HepG2 (cell line): Measurements from ENCODE around the gene ZSCAN23. TPM values are rescaled to one million over a fixed set of nuclear protein-coding genes. Genes with fewer than 3 reads are reported as not detected.

Experiments
- MIER2 ChIP-seq: IDR thresholded peaks from 2 replicates; pipeline ENCODE4 v1.6.1; 2016; ENCODE audit warnings: missing biosample characterization, missing genetic modification reagents
- POLR2A ChIP-seq, 2 experiments: IDR thresholded peaks; 2 replicates each; pipeline ENCODE4 v1.6.1; 2011; ENCODE audit warnings: low read depth in 2 of 2, low read length in 2 of 2, mild to moderate bottlenecking in 1 of 2, moderate library complexity in 1 of 2; ENCODE audit not compliant: insufficient read depth in 1 of 2
- RELA ChIP-seq: sonication (generic); formaldehyde crosslinking; IDR thresholded peaks from 2 replicates; pipeline ENCODE4 v1.4.0; 2020; ENCODE audit warnings: missing genetic modification reagents
- RFX5 ChIP-seq: IDR thresholded peaks from 2 replicates; pipeline ENCODE4 v1.6.1; 2011; ENCODE audit warnings: low read depth, low read length, improper control_type of control experiment
- SRSF9 ChIP-seq: fragments of 200-400 bp; formaldehyde crosslinking; IDR thresholded peaks from 2 replicates; pipeline ENCODE4 v1.6.1; 2018; ENCODE audit warnings: borderline replicate concordance, mild to moderate bottlenecking, low read depth, low read length; ENCODE audit not compliant: insufficient read depth, poor library complexity, severe bottlenecking
- STAG1 ChIP-seq: sonication (generic); formaldehyde crosslinking; IDR thresholded peaks from 2 replicates; pipeline ENCODE4 v1.4.0; 2020; ENCODE audit warnings: missing genetic modification reagents
- U2AF1 ChIP-seq: fragments of 200-400 bp; formaldehyde crosslinking; optimal IDR thresholded peaks from 2 replicates; pipeline ENCODE3; 2017; ENCODE audit warnings: mild to moderate bottlenecking, low read depth, low read length
- ZNF430 ChIP-seq: sonication (generic); formaldehyde crosslinking; IDR thresholded peaks from 2 replicates; pipeline ENCODE4 v1.9.0; 2021; ENCODE audit warnings: mild to moderate bottlenecking, missing genetic modification reagents
- ZSCAN9 ChIP-seq: IDR thresholded peaks from 2 replicates; pipeline ENCODE4 v1.6.1; 2016; ENCODE audit warnings: borderline replicate concordance
- polyA plus RNA-seq, 8 experiments: library from polyadenylated mRNA; depleted of rRNA in 3 of 8; stranded (reverse) in 7 of 8; unstranded in 1 of 8; fragments of >200 nt; fragmentation: Illumina TruSeq in 4 of 8; extraction: Trizol in 4 of 8; gene quantifications; 2 replicates each; pipeline versions ENCODE4 v1.2.1 to v1.2.3, GENCODE V29; 2011 to 2016; ENCODE audit warnings: low read depth in 4 of 8, missing spikeins in 1 of 8, mixed read lengths in 1 of 8; ENCODE audit not compliant: insufficient read depth in 1 of 8
- total RNA-seq, 5 experiments: library from RNA; depleted of rRNA; stranded (reverse); fragments of >200 nt; fragmentation: Illumina TruSeq; extraction: Trizol; gene quantifications; 2 replicates each; pipeline ENCODE4 v1.2.3, GENCODE V29; 2016; ENCODE audit warnings: low read depth in 1 of 5
- TF ChIP-seq, protein P1 (sequence below): sonication (generic); formaldehyde crosslinking; IDR thresholded peaks from 2 replicates; pipeline ENCODE4 v1.4.0; 2020; ENCODE audit warnings: missing genetic modification reagents
- TF ChIP-seq, protein P2 (sequence below): sonication (generic); formaldehyde crosslinking; conservative IDR thresholded peaks from 2 replicates; pipeline ENCODE4 v1.8.0; 2022; ENCODE audit warnings: mild to moderate bottlenecking, moderate library complexity, missing genetic modification reagents
- TF ChIP-seq, protein P3 (sequence below): sonication (generic); formaldehyde crosslinking; IDR thresholded peaks from 2 replicates; pipeline ENCODE4 v1.4.0; 2020; ENCODE audit warnings: low read depth, missing genetic modification reagents
- TF ChIP-seq, protein P4 (sequence below): sonication (generic); formaldehyde crosslinking; IDR thresholded peaks from 2 replicates; pipeline ENCODE4 v1.9.0; 2022; ENCODE audit warnings: missing genetic modification reagents, mild to moderate bottlenecking, borderline replicate concordance
- TF ChIP-seq, protein P5 (sequence below): sonication (generic); formaldehyde crosslinking; IDR thresholded peaks from 2 replicates; pipeline ENCODE4 v1.4.0; 2020; ENCODE audit warnings: missing genetic modification reagents, borderline replicate concordance

ZSCAN23 gene
- total and polyA plus RNA-seq, 2 of the 13 experiments (the other 11 are each of a cell fraction or from before 2014, with no cell fraction given), result 0.29 to 1.2 TPM

DNA sequence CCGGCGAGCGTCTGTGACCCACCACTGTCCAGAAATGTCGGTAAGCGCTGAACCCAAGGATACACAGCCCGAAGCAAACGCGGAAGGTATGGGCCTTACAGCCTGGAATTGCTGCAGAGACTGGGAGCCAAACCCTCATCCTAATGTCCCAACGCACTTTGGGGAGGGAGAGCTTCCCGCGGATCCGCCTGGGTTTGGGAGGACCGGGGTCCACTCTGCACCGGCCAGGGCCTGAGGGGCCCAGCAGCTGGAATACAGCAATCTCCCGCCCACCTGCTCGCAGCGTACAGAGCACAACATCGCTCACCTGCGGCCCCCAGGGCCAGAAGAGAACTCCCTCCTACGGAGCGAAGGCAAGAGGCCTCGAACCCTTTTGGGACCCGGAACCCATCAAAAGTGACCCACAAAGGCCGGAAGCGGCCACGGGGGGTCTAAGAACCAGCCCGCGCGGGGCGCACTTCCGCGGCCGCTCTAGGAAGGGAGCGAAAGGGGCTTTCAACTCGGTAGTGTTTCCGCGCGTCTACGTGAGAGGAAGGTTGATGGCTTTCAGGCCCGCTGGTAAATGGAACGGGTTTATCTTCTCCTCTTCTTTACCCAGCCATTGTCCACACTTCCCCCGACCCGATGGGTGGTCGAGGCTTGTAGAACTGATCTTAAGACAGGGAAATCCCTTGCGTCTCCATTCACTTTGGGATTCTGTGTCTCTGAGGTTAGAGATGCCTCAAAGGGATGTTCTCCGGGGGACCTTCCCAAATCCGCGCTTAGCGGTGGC is 43.8 kb downstream of the ZSCAN23 start, which contains the start of gene ZSCAN12 (continued):
- TF ChIP-seq, protein P1, sequence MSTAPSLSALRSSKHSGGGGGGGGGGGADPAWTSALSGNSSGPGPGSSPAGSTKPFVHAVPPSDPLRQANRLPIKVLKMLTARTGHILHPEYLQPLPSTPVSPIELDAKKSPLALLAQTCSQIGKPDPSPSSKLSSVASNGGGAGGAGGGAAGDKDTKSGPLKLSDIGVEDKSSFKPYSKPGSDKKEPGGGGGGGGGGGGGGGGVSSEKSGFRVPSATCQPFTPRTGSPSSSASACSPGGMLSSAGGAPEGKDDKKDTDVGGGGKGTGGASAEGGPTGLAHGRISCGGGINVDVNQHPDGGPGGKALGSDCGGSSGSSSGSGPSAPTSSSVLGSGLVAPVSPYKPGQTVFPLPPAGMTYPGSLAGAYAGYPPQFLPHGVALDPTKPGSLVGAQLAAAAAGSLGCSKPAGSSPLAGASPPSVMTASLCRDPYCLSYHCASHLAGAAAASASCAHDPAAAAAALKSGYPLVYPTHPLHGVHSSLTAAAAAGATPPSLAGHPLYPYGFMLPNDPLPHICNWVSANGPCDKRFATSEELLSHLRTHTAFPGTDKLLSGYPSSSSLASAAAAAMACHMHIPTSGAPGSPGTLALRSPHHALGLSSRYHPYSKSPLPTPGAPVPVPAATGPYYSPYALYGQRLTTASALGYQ (CRISPR knock-in tag), result peak; percentile 81
- TF ChIP-seq, protein P2, sequence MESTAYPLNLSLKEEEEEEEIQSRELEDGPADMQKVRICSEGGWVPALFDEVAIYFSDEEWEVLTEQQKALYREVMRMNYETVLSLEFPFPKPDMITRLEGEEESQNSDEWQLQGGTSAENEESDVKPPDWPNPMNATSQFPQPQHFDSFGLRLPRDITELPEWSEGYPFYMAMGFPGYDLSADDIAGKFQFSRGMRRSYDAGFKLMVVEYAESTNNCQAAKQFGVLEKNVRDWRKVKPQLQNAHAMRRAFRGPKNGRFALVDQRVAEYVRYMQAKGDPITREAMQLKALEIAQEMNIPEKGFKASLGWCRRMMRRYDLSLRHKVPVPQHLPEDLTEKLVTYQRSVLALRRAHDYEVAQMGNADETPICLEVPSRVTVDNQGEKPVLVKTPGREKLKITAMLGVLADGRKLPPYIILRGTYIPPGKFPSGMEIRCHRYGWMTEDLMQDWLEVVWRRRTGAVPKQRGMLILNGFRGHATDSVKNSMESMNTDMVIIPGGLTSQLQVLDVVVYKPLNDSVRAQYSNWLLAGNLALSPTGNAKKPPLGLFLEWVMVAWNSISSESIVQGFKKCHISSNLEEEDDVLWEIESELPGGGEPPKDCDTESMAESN (CRISPR knock-in tag), result peak; percentile 91; the same call in 1 of the 2 replicates
- TF ChIP-seq, protein P3, sequence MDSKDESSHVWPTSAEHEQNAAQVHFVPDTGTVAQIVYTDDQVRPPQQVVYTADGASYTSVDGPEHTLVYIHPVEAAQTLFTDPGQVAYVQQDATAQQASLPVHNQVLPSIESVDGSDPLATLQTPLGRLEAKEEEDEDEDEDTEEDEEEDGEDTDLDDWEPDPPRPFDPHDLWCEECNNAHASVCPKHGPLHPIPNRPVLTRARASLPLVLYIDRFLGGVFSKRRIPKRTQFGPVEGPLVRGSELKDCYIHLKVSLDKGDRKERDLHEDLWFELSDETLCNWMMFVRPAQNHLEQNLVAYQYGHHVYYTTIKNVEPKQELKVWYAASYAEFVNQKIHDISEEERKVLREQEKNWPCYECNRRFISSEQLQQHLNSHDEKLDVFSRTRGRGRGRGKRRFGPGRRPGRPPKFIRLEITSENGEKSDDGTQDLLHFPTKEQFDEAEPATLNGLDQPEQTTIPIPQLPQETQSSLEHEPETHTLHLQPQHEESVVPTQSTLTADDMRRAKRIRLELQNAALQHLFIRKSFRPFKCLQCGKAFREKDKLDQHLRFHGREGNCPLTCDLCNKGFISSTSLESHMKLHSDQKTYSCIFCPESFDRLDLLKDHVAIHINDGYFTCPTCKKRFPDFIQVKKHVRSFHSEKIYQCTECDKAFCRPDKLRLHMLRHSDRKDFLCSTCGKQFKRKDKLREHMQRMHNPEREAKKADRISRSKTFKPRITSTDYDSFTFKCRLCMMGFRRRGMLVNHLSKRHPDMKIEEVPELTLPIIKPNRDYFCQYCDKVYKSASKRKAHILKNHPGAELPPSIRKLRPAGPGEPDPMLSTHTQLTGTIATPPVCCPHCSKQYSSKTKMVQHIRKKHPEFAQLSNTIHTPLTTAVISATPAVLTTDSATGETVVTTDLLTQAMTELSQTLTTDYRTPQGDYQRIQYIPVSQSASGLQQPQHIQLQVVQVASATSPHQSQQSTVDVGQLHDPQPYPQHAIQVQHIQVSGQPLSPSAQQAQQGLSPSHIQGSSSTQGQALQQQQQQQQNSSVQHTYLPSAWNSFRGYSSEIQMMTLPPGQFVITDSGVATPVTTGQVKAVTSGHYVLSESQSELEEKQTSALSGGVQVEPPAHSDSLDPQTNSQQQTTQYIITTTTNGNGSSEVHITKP, result no peak
- TF ChIP-seq ZNF430 (CRISPR knock-in tag) (peak; percentile 91), ZSCAN9 (CRISPR knock-in tag) (peak; percentile 94), RFX5 (peak; percentile 14; the same call in 1 of the 2 replicates), STAG1 (CRISPR knock-in tag) (0 out of 2 replicates have a peak, but pooled peaks have one; percentile 26), U2AF1 (peak; percentile 100), MIER2 (CRISPR knock-in tag) (peak; percentile 72; the same call in 1 of the 2 replicates), SRSF9 (no peak), RELA (CRISPR knock-in tag) (peak; percentile 82; the same call in 1 of the 2 replicates), POLR2A (IDR thresholded peaks at IDR 0.05; ENCODE audit: insufficient read depth in 1 of 2, low read depth in 2 of 2, low read length in 2 of 2) (peak; percentile 83 to 90)
- TF ChIP-seq, protein P4, sequence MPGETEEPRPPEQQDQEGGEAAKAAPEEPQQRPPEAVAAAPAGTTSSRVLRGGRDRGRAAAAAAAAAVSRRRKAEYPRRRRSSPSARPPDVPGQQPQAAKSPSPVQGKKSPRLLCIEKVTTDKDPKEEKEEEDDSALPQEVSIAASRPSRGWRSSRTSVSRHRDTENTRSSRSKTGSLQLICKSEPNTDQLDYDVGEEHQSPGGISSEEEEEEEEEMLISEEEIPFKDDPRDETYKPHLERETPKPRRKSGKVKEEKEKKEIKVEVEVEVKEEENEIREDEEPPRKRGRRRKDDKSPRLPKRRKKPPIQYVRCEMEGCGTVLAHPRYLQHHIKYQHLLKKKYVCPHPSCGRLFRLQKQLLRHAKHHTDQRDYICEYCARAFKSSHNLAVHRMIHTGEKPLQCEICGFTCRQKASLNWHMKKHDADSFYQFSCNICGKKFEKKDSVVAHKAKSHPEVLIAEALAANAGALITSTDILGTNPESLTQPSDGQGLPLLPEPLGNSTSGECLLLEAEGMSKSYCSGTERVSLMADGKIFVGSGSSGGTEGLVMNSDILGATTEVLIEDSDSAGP, result peak; percentile 97
- TF ChIP-seq, protein P5, sequence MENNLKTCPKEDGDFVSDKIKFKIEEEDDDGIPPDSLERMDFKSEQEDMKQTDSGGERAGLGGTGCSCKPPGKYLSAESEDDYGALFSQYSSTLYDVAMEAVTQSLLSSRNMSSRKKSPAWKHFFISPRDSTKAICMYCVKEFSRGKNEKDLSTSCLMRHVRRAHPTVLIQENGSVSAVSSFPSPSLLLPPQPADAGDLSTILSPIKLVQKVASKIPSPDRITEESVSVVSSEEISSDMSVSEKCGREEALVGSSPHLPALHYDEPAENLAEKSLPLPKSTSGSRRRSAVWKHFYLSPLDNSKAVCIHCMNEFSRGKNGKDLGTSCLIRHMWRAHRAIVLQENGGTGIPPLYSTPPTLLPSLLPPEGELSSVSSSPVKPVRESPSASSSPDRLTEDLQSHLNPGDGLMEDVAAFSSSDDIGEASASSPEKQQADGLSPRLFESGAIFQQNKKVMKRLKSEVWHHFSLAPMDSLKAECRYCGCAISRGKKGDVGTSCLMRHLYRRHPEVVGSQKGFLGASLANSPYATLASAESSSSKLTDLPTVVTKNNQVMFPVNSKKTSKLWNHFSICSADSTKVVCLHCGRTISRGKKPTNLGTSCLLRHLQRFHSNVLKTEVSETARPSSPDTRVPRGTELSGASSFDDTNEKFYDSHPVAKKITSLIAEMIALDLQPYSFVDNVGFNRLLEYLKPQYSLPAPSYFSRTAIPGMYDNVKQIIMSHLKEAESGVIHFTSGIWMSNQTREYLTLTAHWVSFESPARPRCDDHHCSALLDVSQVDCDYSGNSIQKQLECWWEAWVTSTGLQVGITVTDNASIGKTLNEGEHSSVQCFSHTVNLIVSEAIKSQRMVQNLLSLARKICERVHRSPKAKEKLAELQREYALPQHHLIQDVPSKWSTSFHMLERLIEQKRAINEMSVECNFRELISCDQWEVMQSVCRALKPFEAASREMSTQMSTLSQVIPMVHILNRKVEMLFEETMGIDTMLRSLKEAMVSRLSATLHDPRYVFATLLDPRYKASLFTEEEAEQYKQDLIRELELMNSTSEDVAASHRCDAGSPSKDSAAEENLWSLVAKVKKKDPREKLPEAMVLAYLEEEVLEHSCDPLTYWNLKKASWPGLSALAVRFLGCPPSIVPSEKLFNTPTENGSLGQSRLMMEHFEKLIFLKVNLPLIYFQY, result peak; percentile 97
